Activated CD8-positive, alpha-beta memory T cell treated with anti-CD3 and anti-CD28 coated beads, Interleukin-2, amount 50 U/mL, for 4 hours (primary cell): ENCODE results near the gene PLAGL2.
"Not testable (repeated sequence)": the region's sequence is repeated elsewhere in the genome, so short reads cannot be mapped to it uniquely, and the experiment has no call there.

Experiments used
- DNase-seq: peaks from one replicate; pipeline ENCODE4 v3.0.0-alpha.2; 2020

PLAGL2 gene

GRCh38 chr20:32207626-32208498, at the start of gene PLAGL2, which contains the start of gene POFUT1:
Gene PLAGL2 (minus strand): TSS chr20:32207743. CDS start chr20:32202178, 5,565 bp downstream.
Gene POFUT1 (plus strand): TSS chr20:32207880. CDS start chr20:32207942, 62 bp downstream.
- peak; percentile 90 for DNase-seq

GRCh38 chr20:32252189-32252588, 44.6 kb upstream of the PLAGL2 start:
- DNase-seq = peak; percentile 74

- DNase-seq = no peak
Observed at GRCh38 chr20:32251470-32251869, 43.9 kb upstream of the PLAGL2 start.

- DNase-seq = no peak
Observed at GRCh38 chr20:32249030-32249738, 41.6 kb upstream of the PLAGL2 start.

- no peak for DNase-seq
Observed at GRCh38 chr20:32248043-32248442, 40.5 kb upstream of the PLAGL2 start.

GRCh38 chr20:32246208-32246607, 38.7 kb upstream of the PLAGL2 start:
- DNase-seq = not testable (repeated sequence)

- no peak for DNase-seq
Observed at GRCh38 chr20:32244959-32245358, 37.4 kb upstream of the PLAGL2 start.

- no peak for DNase-seq
Observed at GRCh38 chr20:32244150-32244823, 36.7 kb upstream of the PLAGL2 start.

- DNase-seq = no peak
Observed at GRCh38 chr20:32241807-32242206, 34.3 kb upstream of the PLAGL2 start.

- no peak for DNase-seq
Observed at GRCh38 chr20:32240205-32240604, 32.7 kb upstream of the PLAGL2 start.

GRCh38 chr20:32238483-32239425, 31.2 kb upstream of the PLAGL2 start:
- DNase-seq = no peak

- no peak for DNase-seq
Observed at GRCh38 chr20:32237419-32237818, 29.9 kb upstream of the PLAGL2 start.

- DNase-seq = no peak
Observed at GRCh38 chr20:32236819-32237218, 29.3 kb upstream of the PLAGL2 start.

- DNase-seq = no peak
Observed at GRCh38 chr20:32236048-32236533, 28.5 kb upstream of the PLAGL2 start.

- no peak for DNase-seq
Observed at GRCh38 chr20:32235331-32236047, 27.9 kb upstream of the PLAGL2 start.

GRCh38 chr20:32234135-32234808, 26.7 kb upstream of the PLAGL2 start:
- no peak for DNase-seq

- no peak for DNase-seq
Observed at GRCh38 chr20:32233286-32233685, 25.7 kb upstream of the PLAGL2 start.

- DNase-seq = no peak
Observed at GRCh38 chr20:32232326-32232886, 24.9 kb upstream of the PLAGL2 start.

GRCh38 chr20:32231847-32232246, 24.3 kb upstream of the PLAGL2 start:
- DNase-seq = no peak

GRCh38 chr20:32231245-32231644, 23.7 kb upstream of the PLAGL2 start:
- no peak for DNase-seq
